ENCODE data around the gene FCRL5. TPM values are rescaled to one million over a fixed set of nuclear protein-coding genes. Genes with fewer than 3 reads are reported as not detected.

The FCRL5 gene
- total and polyA plus RNA-seq, 2 donors (not counting 3 experiments of a cell fraction or from before 2014, with no cell fraction given): not detected

GRCh38 chr1:157477419-157477818, 74.9 kb downstream of the FCRL5 start:
- intact Hi-C loops (cut with micrococcal nuclease): no loop called here
- dilution Hi-C loops (cut with MboI; ENCODE audit: extremely low pct_ligation_motif_present, low sequenced_read_pairs): no loop called here
- H3K36me3 ChIP-seq (ENCODE audit: control insufficient read depth in 2 of 2, extremely low read depth in 1 of 2, insufficient read depth in 2 of 2, low read length in 2 of 2): no peaks in the 10 kb centered on the region

DNA sequence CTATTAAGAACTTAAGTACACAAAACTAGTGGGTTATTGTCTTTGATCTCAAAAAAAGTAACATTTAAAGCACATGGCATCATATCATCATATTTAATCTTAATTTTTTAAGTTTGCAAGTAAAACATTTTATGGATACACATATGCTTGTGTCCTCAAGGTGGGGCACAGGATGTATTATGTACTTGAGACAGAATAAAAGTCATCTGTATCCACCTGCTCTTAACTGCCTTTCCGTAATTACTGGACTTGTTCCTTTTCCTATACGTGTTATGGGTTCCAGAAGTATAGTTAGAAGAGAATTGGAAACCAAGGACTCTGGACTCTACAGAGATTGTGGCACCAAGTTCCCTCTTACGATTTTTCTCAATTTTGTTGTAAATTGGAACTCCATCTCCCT, 79.4 kb downstream of the FCRL5 start:
- Histone ChIP-seq H3K9me3 (replicated peaks; ENCODE audit: control insufficient read depth, insufficient read depth, low read length) (no peaks in the 10 kb centered on the region), H3K4me1 (ENCODE audit: control insufficient read depth, extremely low read depth, insufficient read depth, low read length) (peaks cover 4% of the 10 kb centered on the region), H3K4me2 (ENCODE audit: insufficient read depth, low read length) (no peak overlapping the region), H3K27me3 (ENCODE audit: control insufficient read depth in 2 of 2, insufficient read depth in 2 of 2, low read length in 2 of 2) (peaks cover 2 to 7% of the 10 kb centered on the region in 2 experiments), H3K9me1 (replicated peaks; ENCODE audit: control insufficient read depth, extremely low read depth, insufficient read depth, low read length) (no peaks in the 10 kb centered on the region), H3K4me3 (replicated peaks in 1 of 3; ENCODE audit: insufficient read depth in 1 of 3, low read depth in 1 of 3, low read length in 3 of 3) (no peak overlapping the region), H3K27ac (ENCODE audit: insufficient read depth, low read depth, low read length) (no peak overlapping the region), H4K20me1 (replicated peaks; ENCODE audit: control insufficient read depth, extremely low read depth, insufficient read depth, low read length) (no peaks in the 10 kb centered on the region), H3K79me2 (ENCODE audit: control insufficient read depth, insufficient read depth, low read length) (no peaks in the 10 kb centered on the region), H3K9ac (replicated peaks; ENCODE audit: extremely low read depth, insufficient read depth, low read length) (no peak overlapping the region), H3K36me3 (ENCODE audit: control insufficient read depth in 2 of 2, extremely low read depth in 1 of 2, insufficient read depth in 2 of 2, low read length in 2 of 2) (no peaks in the 10 kb centered on the region), H2AFZ (ENCODE audit: low read depth, low read length) (no peak overlapping the region)
- POLR2A ChIA-PET: no interaction called here
- TF ChIP-seq JUN (IDR thresholded peaks at IDR 0.05; ENCODE audit: borderline replicate concordance, insufficient read depth, insufficient read length, low read depth) (no peak), EZH2 (IDR thresholded peaks at IDR 0.05; ENCODE audit: borderline replicate concordance, low read depth, low read length, severe bottlenecking) (no peak), POLR2A (IDR thresholded peaks at IDR 0.05; ENCODE audit: low read depth, low read length) (no peak), FOS (IDR thresholded peaks at IDR 0.05; ENCODE audit: borderline replicate concordance, insufficient read depth, low read length) (no peak), POLR2AphosphoS5 (IDR thresholded peaks at IDR 0.05; ENCODE audit: insufficient read depth, low read depth, low read length) (no peak), GATA2 (IDR thresholded peaks at IDR 0.05; ENCODE audit: insufficient read depth, insufficient read length, low read depth, low read length) (no peak), MYC (IDR thresholded peaks at IDR 0.05; ENCODE audit: low read depth, low read length) (no peak)
- TF ChIP-seq, protein P1, sequence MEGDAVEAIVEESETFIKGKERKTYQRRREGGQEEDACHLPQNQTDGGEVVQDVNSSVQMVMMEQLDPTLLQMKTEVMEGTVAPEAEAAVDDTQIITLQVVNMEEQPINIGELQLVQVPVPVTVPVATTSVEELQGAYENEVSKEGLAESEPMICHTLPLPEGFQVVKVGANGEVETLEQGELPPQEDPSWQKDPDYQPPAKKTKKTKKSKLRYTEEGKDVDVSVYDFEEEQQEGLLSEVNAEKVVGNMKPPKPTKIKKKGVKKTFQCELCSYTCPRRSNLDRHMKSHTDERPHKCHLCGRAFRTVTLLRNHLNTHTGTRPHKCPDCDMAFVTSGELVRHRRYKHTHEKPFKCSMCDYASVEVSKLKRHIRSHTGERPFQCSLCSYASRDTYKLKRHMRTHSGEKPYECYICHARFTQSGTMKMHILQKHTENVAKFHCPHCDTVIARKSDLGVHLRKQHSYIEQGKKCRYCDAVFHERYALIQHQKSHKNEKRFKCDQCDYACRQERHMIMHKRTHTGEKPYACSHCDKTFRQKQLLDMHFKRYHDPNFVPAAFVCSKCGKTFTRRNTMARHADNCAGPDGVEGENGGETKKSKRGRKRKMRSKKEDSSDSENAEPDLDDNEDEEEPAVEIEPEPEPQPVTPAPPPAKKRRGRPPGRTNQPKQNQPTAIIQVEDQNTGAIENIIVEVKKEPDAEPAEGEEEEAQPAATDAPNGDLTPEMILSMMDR (IDR thresholded peaks at IDR 0.05; ENCODE audit: extremely low read depth in 1 of 2, insufficient read depth in 1 of 2, low read depth in 1 of 2, low read length in 2 of 2): no peak
- TF ChIP-seq, protein P2, sequence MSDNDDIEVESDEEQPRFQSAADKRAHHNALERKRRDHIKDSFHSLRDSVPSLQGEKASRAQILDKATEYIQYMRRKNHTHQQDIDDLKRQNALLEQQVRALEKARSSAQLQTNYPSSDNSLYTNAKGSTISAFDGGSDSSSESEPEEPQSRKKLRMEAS (IDR thresholded peaks at IDR 0.05; ENCODE audit: insufficient read depth, insufficient read length): no peak
- dilution Hi-C loops (cut with MboI; ENCODE audit: extremely low pct_ligation_motif_present, low sequenced_read_pairs) (no loop called here), intact Hi-C loops (cut with micrococcal nuclease) (loop anchor here (2.0 kb wide), 1 partner anchor 14 kb away; no protein-coding TSS in a partner anchor)
- no TSS peak for BruUV-seq (replicated peaks)
- CTCF ChIA-PET: interaction anchor here (1.7 kb wide), 1 partner anchor 10 kb away, joined by 4 read pairs; no protein-coding TSS in a partner anchor
- DNase-seq (ENCODE audit: low read depth, low spot score) (no peak), FAIRE-seq (no peak)

More at GRCh38 chr1:157477419-157477818, 74.9 kb downstream of the FCRL5 start:
- Histone ChIP-seq H3K9me1 (replicated peaks; ENCODE audit: control insufficient read depth, extremely low read depth, insufficient read depth, low read length) (no peaks in the 10 kb centered on the region), H3K27ac (ENCODE audit: insufficient read depth, low read depth, low read length) (no peak overlapping the region), H3K79me2 (ENCODE audit: control insufficient read depth, insufficient read depth, low read length) (no peaks in the 10 kb centered on the region), H2AFZ (ENCODE audit: low read depth, low read length) (no peak overlapping the region), H3K4me2 (ENCODE audit: insufficient read depth, low read length) (no peak overlapping the region), H4K20me1 (replicated peaks; ENCODE audit: control insufficient read depth, extremely low read depth, insufficient read depth, low read length) (no peaks in the 10 kb centered on the region), H3K4me3 (replicated peaks in 1 of 3; ENCODE audit: insufficient read depth in 1 of 3, low read depth in 1 of 3, low read length in 3 of 3) (no peak overlapping the region), H3K4me1 (ENCODE audit: control insufficient read depth, extremely low read depth, insufficient read depth, low read length) (peaks cover under 1% of the 10 kb centered on the region), H3K27me3 (ENCODE audit: control insufficient read depth in 2 of 2, insufficient read depth in 2 of 2, low read length in 2 of 2) (peaks cover 5% of the 10 kb centered on the region in 2 experiments), H3K9me3 (replicated peaks; ENCODE audit: control insufficient read depth, insufficient read depth, low read length) (no peaks in the 10 kb centered on the region), H3K9ac (replicated peaks; ENCODE audit: extremely low read depth, insufficient read depth, low read length) (no peak overlapping the region)
- ChIA-PET POLR2A (no interaction called here), CTCF (interaction anchor here (1.6 kb wide), 1 partner anchor 11 kb away, joined by 3 read pairs; no protein-coding TSS in a partner anchor)
- BruUV-seq (replicated peaks): no TSS peak
- TF ChIP-seq POLR2A (IDR thresholded peaks at IDR 0.05; ENCODE audit: low read depth, low read length) (no peak), JUN (IDR thresholded peaks at IDR 0.05; ENCODE audit: borderline replicate concordance, insufficient read depth, insufficient read length, low read depth) (no peak), POLR2AphosphoS5 (IDR thresholded peaks at IDR 0.05; ENCODE audit: insufficient read depth, low read depth, low read length) (no peak), FOS (IDR thresholded peaks at IDR 0.05; ENCODE audit: borderline replicate concordance, insufficient read depth, low read length) (no peak), EZH2 (IDR thresholded peaks at IDR 0.05; ENCODE audit: borderline replicate concordance, low read depth, low read length, severe bottlenecking) (no peak), MYC (IDR thresholded peaks at IDR 0.05; ENCODE audit: low read depth, low read length) (no peak), GATA2 (IDR thresholded peaks at IDR 0.05; ENCODE audit: insufficient read depth, insufficient read length, low read depth, low read length) (no peak)
- TF ChIP-seq, protein P2 (IDR thresholded peaks at IDR 0.05; ENCODE audit: insufficient read depth, insufficient read length): no peak
- DNase-seq (ENCODE audit: low read depth, low spot score): no peak
- no peak for FAIRE-seq
